Smooth muscle cell (in vitro differentiated cells): ENCODE data around the gene PTPRR. TPM values are rescaled to one million over a fixed set of nuclear protein-coding genes. Genes with fewer than 3 reads are reported as not detected.

Source experiments
- DNase-seq: peaks from one replicate; lab custom pipeline; 2025; ENCODE audit not compliant: unreplicated experiment; lab: John Stamatoyannopoulos, UW
- H2AFZ ChIP-seq: fragments of 200-600 bp; sonication (generic); 2 replicates; pipeline ENCODE4 v1.6.0; 2016; ENCODE audit warnings: antibody characterized with exemption, low read depth, mild to moderate bottlenecking
- H3F3A ChIP-seq: fragments of 200-600 bp; sonication (generic); 2 replicates; pipeline ENCODE4 v1.6.0; 2017; ENCODE audit warnings: antibody characterized with exemption, low read depth
- H3K27ac ChIP-seq: fragments of 200-600 bp; sonication (generic); 2 replicates; pipeline ENCODE4 v1.5.1; 2016; ENCODE audit warnings: low read depth, mild to moderate bottlenecking
- H3K27me3 ChIP-seq: fragments of 200-600 bp; sonication (generic); 2 replicates; pipeline ENCODE4 v1.6.1; 2016; ENCODE audit warnings: low read depth, mild to moderate bottlenecking
- H3K36me3 ChIP-seq: fragments of 200-600 bp; sonication (generic); 2 replicates; pipeline ENCODE4 v1.5.1; 2016; ENCODE audit warnings: low read depth
- H3K4me1 ChIP-seq: fragments of 200-600 bp; sonication (generic); 2 replicates; pipeline ENCODE4 v1.5.1; 2016; ENCODE audit warnings: low read depth
- H3K4me2 ChIP-seq: fragments of 200-600 bp; sonication (generic); 2 replicates; pipeline ENCODE4 v1.6.0; 2016; ENCODE audit warnings: mild to moderate bottlenecking
- H3K4me3 ChIP-seq: fragments of 200-600 bp; sonication (generic); 2 replicates; pipeline ENCODE4 v1.5.1; 2016; ENCODE audit warnings: mild to moderate bottlenecking
- H3K79me2 ChIP-seq: fragments of 200-600 bp; sonication (generic); 2 replicates; pipeline ENCODE4 v1.6.0; 2016; ENCODE audit warnings: low read depth, mild to moderate bottlenecking
- H3K9ac ChIP-seq: fragments of 200-600 bp; sonication (generic); 2 replicates; pipeline ENCODE4 v1.6.0; 2016; ENCODE audit warnings: low read depth
- H3K9me3 ChIP-seq: fragments of 200-600 bp; sonication (generic); replicated peaks from 2 replicates; pipeline ENCODE4 v1.5.1; 2016; ENCODE audit warnings: low read depth
- H4K20me1 ChIP-seq: fragments of 200-600 bp; sonication (generic); 2 replicates; pipeline ENCODE4 v1.6.0; 2016; ENCODE audit warnings: low read depth
- CTCF ChIP-seq: fragments of 200-600 bp; sonication (generic); IDR thresholded peaks from 2 replicates; pipeline ENCODE4 v1.5.1; 2017; ENCODE audit warnings: borderline replicate concordance, mild to moderate bottlenecking, antibody characterized with exemption; ENCODE audit not compliant: insufficient read depth, poor library complexity, severe bottlenecking
- WGBS: methylation state at CpG from one replicate; pipeline ENCODE4 v1.1.7; 2016; ENCODE audit warnings: low lambda C conversion rate; 5-methylcytosine and 5-hydroxymethylcytosine counted together
- polyA plus RNA-seq: library from polyadenylated mRNA; unstranded; fragments of >200 nt; fragmentation: Nextera tagmentation; extraction: Ambion mirVana; gene quantifications from 2 replicates; pipeline ENCODE4 v1.2.1, GENCODE V29; 2016
- total RNA-seq: library from RNA; depleted of rRNA; stranded (reverse); fragments of >200 nt; gene quantifications from 2 replicates; pipeline ENCODE4 v1.2.3, GENCODE V29; 2014

Gene PTPRR
- total and polyA plus RNA-seq, 2 experiments from 2014 or later, result 2.8 to 17.8 TPM

- no peak overlapping the region for H3K27ac ChIP-seq
- no peak for DNase-seq
- H3K4me1 ChIP-seq, result peaks cover 29% of the 10 kb centered on the region
- no peaks in the 10 kb centered on the region for H3K27me3 ChIP-seq
- H3K9ac ChIP-seq, result no peak overlapping the region
- no peaks in the 10 kb centered on the region for H3K79me2 ChIP-seq
- 94% methylated on average over 1 of the region's 1 CpG for WGBS
- no peak for TF ChIP-seq CTCF
- H3F3A ChIP-seq, result no peaks in the 10 kb centered on the region
- no peak overlapping the region for H3K4me2 ChIP-seq
- H4K20me1 ChIP-seq, result no peaks in the 10 kb centered on the region
- H2AFZ ChIP-seq, result no peak overlapping the region
- no peaks in the 10 kb centered on the region for H3K9me3 ChIP-seq
- H3K4me3 ChIP-seq, result no peak overlapping the region
- no peaks in the 10 kb centered on the region for H3K36me3 ChIP-seq
Observed at GRCh38 chr12:70666364-70666763, 254.2 kb downstream of the PTPRR start.

- Histone ChIP-seq H3K27me3 (no peaks in the 10 kb centered on the region), H3K4me1 (peaks cover 31% of the 10 kb centered on the region), H3K4me2 (no peak overlapping the region), H3F3A (no peaks in the 10 kb centered on the region), H3K9ac (no peak overlapping the region), H3K27ac (no peak overlapping the region), H3K79me2 (no peaks in the 10 kb centered on the region), H4K20me1 (no peaks in the 10 kb centered on the region), H3K36me3 (no peaks in the 10 kb centered on the region), H3K4me3 (no peak overlapping the region), H3K9me3 (no peaks in the 10 kb centered on the region), H2AFZ (no peak overlapping the region)
- TF ChIP-seq CTCF, result no peak
- WGBS, result 63% methylated on average over 7 of the region's 7 CpGs
- no peak for DNase-seq
Observed at GRCh38 chr12:70664465-70664881, 256.1 kb downstream of the PTPRR start.

GRCh38 chr12:70663838-70664237, 256.7 kb downstream of the PTPRR start:
- no peak for DNase-seq
- TF ChIP-seq CTCF, result no peak
- Histone ChIP-seq H3K4me3 (no peak overlapping the region), H2AFZ (no peak overlapping the region), H3K27ac (no peak overlapping the region), H3K27me3 (no peaks in the 10 kb centered on the region), H3K9me3 (no peaks in the 10 kb centered on the region), H3K4me1 (peaks cover 31% of the 10 kb centered on the region), H3K9ac (no peak overlapping the region), H3K36me3 (no peaks in the 10 kb centered on the region), H3K4me2 (no peak overlapping the region), H4K20me1 (no peaks in the 10 kb centered on the region), H3K79me2 (no peaks in the 10 kb centered on the region), H3F3A (no peaks in the 10 kb centered on the region)
- WGBS, result 83% methylated on average over 1 of the region's 1 CpG

- peak overlapping the region; percentile 97 for H3K27ac ChIP-seq
- H3K36me3 ChIP-seq, result no peaks in the 10 kb centered on the region
- H3K4me2 ChIP-seq, result peak overlapping the region; percentile 79
- H3K79me2 ChIP-seq, result no peaks in the 10 kb centered on the region
- peak overlapping the region; percentile 87 for H3K9ac ChIP-seq
- TF ChIP-seq CTCF, result no peak
- H3K27me3 ChIP-seq, result no peaks in the 10 kb centered on the region
- peaks cover 31% of the 10 kb centered on the region for H3K4me1 ChIP-seq
- H4K20me1 ChIP-seq, result no peaks in the 10 kb centered on the region
- no peaks in the 10 kb centered on the region for H3F3A ChIP-seq
- 38% methylated on average over 8 of the region's 8 CpGs for WGBS
- no peak for DNase-seq
- H2AFZ ChIP-seq, result peak overlapping the region; percentile 46
- no peak overlapping the region for H3K4me3 ChIP-seq
- no peaks in the 10 kb centered on the region for H3K9me3 ChIP-seq
Observed at GRCh38 chr12:70661466-70662161, 258.9 kb downstream of the PTPRR start.
